Breast epithelium (tissue), 4 donors: ENCODE data around the gene PADI4. TPM values are rescaled to one million over a fixed set of nuclear protein-coding genes. Genes with fewer than 3 reads are reported as not detected.

Experiments used
- DNase-seq, 2 donors: peaks; one replicate each; pipeline ENCODE4 v3.0.0-alpha.2; 2019; ENCODE audit warnings: low spot score in 2 of 2
- H3K27ac ChIP-seq, 2 donors: fragments of 200-600 bp; sonication (generic) in 1 of 2; one replicate each; pipeline ENCODE4 v1.5.1; 2016 to 2019; ENCODE audit warnings: mild to moderate bottlenecking in 1 of 2
- H3K27me3 ChIP-seq, 2 donors: fragments of 200-600 bp; sonication (generic) in 1 of 2; one replicate each; pipeline versions ENCODE4 v1.5.1 to v1.6.0; 2017 to 2019; ENCODE audit warnings: control low read depth in 1 of 2, mild to moderate bottlenecking in 1 of 2
- H3K36me3 ChIP-seq: fragments of 200-600 bp; one replicate; pipeline ENCODE4 v1.5.1; 2019
- H3K4me1 ChIP-seq, 2 donors: fragments of 200-600 bp; sonication (generic); one replicate each; pipeline ENCODE4 v1.5.1; 2016 to 2019; ENCODE audit warnings: control low read depth in 1 of 2
- H3K4me3 ChIP-seq, 3 donors: fragments of 200-600 bp; sonication (generic); 1 replicate in 2 of 3; 2 replicates in 1 of 3; pipeline ENCODE4 v1.5.1; 2016 to 2019; ENCODE audit warnings: mild to moderate bottlenecking in 3 of 3, moderate library complexity in 2 of 3
- H3K9me3 ChIP-seq, 2 donors: fragments of 200-600 bp; sonication (generic) in 1 of 2; one replicate each; pipeline ENCODE4 v1.5.1; 2016 to 2019; ENCODE audit warnings: control low read depth in 1 of 2
- CTCF ChIP-seq, 3 donors: fragments of 450-650 bp; IDR thresholded peaks; one replicate each; pipeline ENCODE4 v1.5.1; 2016 to 2017; ENCODE audit warnings: antibody characterized with exemption in 3 of 3, mild to moderate bottlenecking in 3 of 3, moderate library complexity in 3 of 3
- POLR2A ChIP-seq: fragments of 450-650 bp; IDR thresholded peaks from one replicate; pipeline ENCODE4 v1.6.1; 2016; ENCODE audit warnings: antibody characterized with exemption, mild to moderate bottlenecking, moderate library complexity
- POLR2AphosphoS5 ChIP-seq, 3 donors: sonication (generic); formaldehyde crosslinking; IDR thresholded peaks; one replicate each; pipeline ENCODE4 v1.6.1; 2017; ENCODE audit warnings: antibody characterized with exemption in 3 of 3
- intact Hi-C: fragments of 100-400 bp; cut with DNase I; formaldehyde crosslinking; loops from one replicate; pipeline ENCODE4 v1.15.1; 2023; ENCODE audit warnings: low total_unique reads
- total RNA-seq, 3 donors: library from RNA; depleted of rRNA; stranded (reverse); fragments of >200 nt; gene quantifications; one replicate each; pipeline ENCODE4 v1.1.0, GENCODE V29; 2016

PADI4 gene
- total RNA-seq: 1 to 10 TPM in 1 of 3 donors, not detected in 2; 1.3 TPM

GRCh38 chr1:17307946-17308345 is at the start of gene PADI4:
Gene PADI4, plus strand, starts transcription at chr1:17308197. Its CDS starts 26 bp downstream, at chr1:17308223.
- TF ChIP-seq CTCF (IDR thresholded peaks at IDR 0.05): no peak
- TF ChIP-seq POLR2AphosphoS5 (IDR thresholded peaks at IDR 0.05): no peak
- TF ChIP-seq POLR2A: no peak
- H3K27me3 ChIP-seq: no peaks in the 10 kb centered on the region
- no peaks in the 10 kb centered on the region for H3K36me3 ChIP-seq
- H3K4me1 ChIP-seq: no peaks in the 10 kb centered on the region
- no peaks in the 10 kb centered on the region for H3K9me3 ChIP-seq
- DNase-seq: no peak
- intact Hi-C loops: no loop called here
- no peak within 1 kb of the TSS for H3K4me3 ChIP-seq
- H3K27ac ChIP-seq: no peak within 1 kb of the TSS

DNA sequence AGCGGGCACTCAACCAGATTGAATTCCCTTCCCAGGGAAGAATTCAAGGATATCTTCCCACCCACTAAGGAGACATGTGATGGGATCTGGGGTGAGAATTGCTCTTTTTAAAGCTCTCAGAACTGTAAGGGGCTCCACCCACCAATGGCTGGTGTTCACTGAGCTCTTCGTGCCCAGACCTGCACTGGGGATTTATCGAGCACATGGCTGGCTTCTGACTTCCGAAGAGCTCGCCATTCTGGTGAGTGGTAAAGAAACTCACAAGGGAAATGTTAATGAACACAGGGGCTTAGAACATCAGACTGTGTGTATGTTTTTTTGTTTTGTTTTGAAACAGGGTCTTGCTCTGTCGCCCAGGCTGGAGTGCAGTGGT is 49.3 kb upstream of the PADI4 start:
- H3K27me3 ChIP-seq: no peaks in the 10 kb centered on the region
- intact Hi-C loops: no loop called here
- H3K4me3 ChIP-seq: no peak overlapping the region
- H3K36me3 ChIP-seq: no peaks in the 10 kb centered on the region
- H3K9me3 ChIP-seq: no peaks in the 10 kb centered on the region
- no peak for TF ChIP-seq POLR2AphosphoS5 (IDR thresholded peaks at IDR 0.05)
- no peak for TF ChIP-seq CTCF (IDR thresholded peaks at IDR 0.05)
- no peak for TF ChIP-seq POLR2A
- DNase-seq: no peak
- H3K4me1 ChIP-seq: no peaks in the 10 kb centered on the region
- no peak overlapping the region for H3K27ac ChIP-seq

DNA sequence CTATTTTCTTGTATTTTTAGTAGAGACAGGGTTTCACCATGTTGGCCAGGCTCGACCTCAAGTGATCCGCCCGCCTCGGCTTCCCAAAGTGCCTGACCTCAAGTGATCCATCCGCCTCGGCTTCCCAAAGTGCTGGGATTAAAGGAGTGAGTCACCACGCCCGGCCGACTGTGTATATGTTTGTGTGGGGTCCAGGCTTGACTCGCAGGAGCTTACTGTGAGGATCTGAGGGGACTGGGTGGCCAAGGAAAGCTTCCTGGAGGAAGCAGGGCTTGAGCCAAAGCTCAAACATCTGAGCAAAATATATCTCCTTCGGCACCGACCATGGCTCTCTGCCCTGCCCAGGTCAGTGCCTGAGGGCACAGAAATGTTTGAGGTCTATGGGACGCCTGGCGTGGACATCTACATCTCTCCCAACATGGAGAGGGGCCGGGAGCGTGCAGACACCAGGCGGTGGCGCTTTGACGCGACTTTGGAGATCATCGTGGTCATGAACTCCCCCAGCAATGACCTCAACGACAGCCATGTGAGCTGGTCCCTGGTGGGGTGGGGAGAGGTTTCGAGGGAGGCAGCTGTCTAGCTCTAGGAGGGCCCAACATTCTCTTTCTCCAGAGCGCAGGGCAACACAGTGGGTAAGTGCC is 48.6 kb upstream of the PADI4 start:
- H3K27me3 ChIP-seq: no peaks in the 10 kb centered on the region
- H3K4me3 ChIP-seq: no peak overlapping the region
- intact Hi-C loops: no loop called here
- no peak for DNase-seq
- H3K36me3 ChIP-seq: no peaks in the 10 kb centered on the region
- TF ChIP-seq CTCF (IDR thresholded peaks at IDR 0.05): no peak
- TF ChIP-seq POLR2AphosphoS5 (IDR thresholded peaks at IDR 0.05): no peak
- TF ChIP-seq POLR2A: no peak
- H3K9me3 ChIP-seq: no peaks in the 10 kb centered on the region
- no peaks in the 10 kb centered on the region for H3K4me1 ChIP-seq
- no peak overlapping the region for H3K27ac ChIP-seq

GRCh38 chr1:17260264-17260663 is 47.7 kb upstream of the PADI4 start:
- H3K4me1 ChIP-seq: no peaks in the 10 kb centered on the region
- no peaks in the 10 kb centered on the region for H3K9me3 ChIP-seq
- intact Hi-C loops: no loop called here
- H3K27ac ChIP-seq: no peak overlapping the region
- no peak for TF ChIP-seq CTCF (IDR thresholded peaks at IDR 0.05)
- no peak for TF ChIP-seq POLR2A
- TF ChIP-seq POLR2AphosphoS5 (IDR thresholded peaks at IDR 0.05): no peak
- no peak overlapping the region for H3K4me3 ChIP-seq
- H3K36me3 ChIP-seq: no peaks in the 10 kb centered on the region
- no peaks in the 10 kb centered on the region for H3K27me3 ChIP-seq
- DNase-seq: no peak

DNA sequence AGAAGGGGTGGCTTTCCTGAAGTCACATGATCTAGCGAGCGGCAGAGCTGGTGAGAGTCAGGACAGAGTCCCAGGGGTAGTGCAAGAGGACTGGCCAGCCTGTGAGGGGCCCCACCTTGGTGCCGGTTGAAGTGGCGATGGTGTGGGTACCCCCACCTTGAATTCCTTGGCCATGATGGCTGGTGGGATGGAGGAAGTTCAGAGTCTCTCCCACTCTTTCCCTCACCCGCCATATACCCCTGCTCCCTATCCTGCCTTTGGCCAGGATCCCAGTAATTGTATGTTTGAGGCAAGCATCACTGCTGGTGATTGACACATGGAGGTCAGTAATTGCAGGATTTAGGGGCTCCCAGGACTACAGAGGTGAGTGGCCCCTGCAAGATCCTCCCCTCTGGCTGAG is 47.3 kb upstream of the PADI4 start:
- H3K9me3 ChIP-seq: no peaks in the 10 kb centered on the region
- DNase-seq: no peak
- H3K27ac ChIP-seq: no peak overlapping the region
- no peaks in the 10 kb centered on the region for H3K27me3 ChIP-seq
- no peak overlapping the region for H3K4me3 ChIP-seq
- no peaks in the 10 kb centered on the region for H3K4me1 ChIP-seq
- intact Hi-C loops: no loop called here
- no peaks in the 10 kb centered on the region for H3K36me3 ChIP-seq
- TF ChIP-seq POLR2A (no peak), CTCF (IDR thresholded peaks at IDR 0.05) (no peak), POLR2AphosphoS5 (IDR thresholded peaks at IDR 0.05) (no peak)
